ENCODE measurements around the gene CHN1. TPM values are rescaled to one million over a fixed set of nuclear protein-coding genes. Genes with fewer than 3 reads are reported as not detected.

CHN1 gene
- polyA plus RNA-seq, 1 donor (not counting 4 experiments of a cell fraction or from before 2014, with no cell fraction given) = 2.3 TPM

DNA sequence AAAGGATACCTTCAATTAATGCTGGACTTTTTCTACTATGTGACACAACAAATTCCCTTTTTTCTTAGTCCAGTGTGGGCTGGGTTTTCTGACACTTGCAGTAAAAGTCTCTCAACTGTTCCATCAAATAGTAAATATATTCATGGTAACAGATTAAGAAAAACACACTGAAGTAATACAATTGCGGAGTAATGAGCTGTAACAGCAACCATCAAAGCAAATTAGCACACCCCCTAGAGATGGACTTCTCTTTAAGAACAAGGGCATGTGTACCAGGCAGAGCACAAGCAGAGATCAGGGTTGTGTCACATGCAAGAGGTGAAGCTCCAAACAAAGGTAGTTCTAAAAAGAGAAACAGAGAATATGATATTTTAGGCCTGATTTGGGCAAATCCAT lies 168.2 kb downstream of the CHN1 start:
- Histone ChIP-seq H3K36me3 (ENCODE audit: control insufficient read depth in 2 of 2, extremely low read depth in 1 of 2, insufficient read depth in 2 of 2, low read length in 2 of 2) (no peaks in the 10 kb centered on the region), H2AFZ (ENCODE audit: control insufficient read depth, low read length) (peak overlapping the region; percentile 69), H3K4me3 (ENCODE audit: control insufficient read depth in 2 of 3, extremely low read depth in 1 of 3, insufficient read depth in 2 of 3, low read depth in 1 of 3, low read length in 3 of 3) (no peak overlapping the region), H3K9me3 (ENCODE audit: control insufficient read depth, low read depth, low read length) (no peaks in the 10 kb centered on the region), H3K27me3 (ENCODE audit: control insufficient read depth, extremely low read depth, insufficient read depth, low read length) (no peaks in the 10 kb centered on the region), H3K9me1 (ENCODE audit: control insufficient read depth, extremely low read depth, insufficient read depth, low read length) (no peaks in the 10 kb centered on the region), H3K4me1 (ENCODE audit: control insufficient read depth, extremely low read depth, insufficient read depth, low read length) (peaks cover 27% of the 10 kb centered on the region), H4K20me1 (ENCODE audit: control insufficient read depth, extremely low read depth, insufficient read depth, low read length) (no peaks in the 10 kb centered on the region), H3K79me2 (ENCODE audit: control insufficient read depth, insufficient read depth, low read length) (no peaks in the 10 kb centered on the region), H3K27ac (ENCODE audit: control insufficient read depth, insufficient read depth, low read length) (peak overlapping the region; percentile 88), H3K4me2 (ENCODE audit: control insufficient read depth, extremely low read depth, insufficient read depth, low read depth, low read length) (peak overlapping the region; percentile 69), H3K9ac (ENCODE audit: control insufficient read depth, extremely low read depth, insufficient read depth, low read length) (peak overlapping the region; percentile 15)
- DNase-seq (ENCODE audit: low read depth, low spot score) (no peak), FAIRE-seq (no peak)
- dilution Hi-C loops (cut with MboI; ENCODE audit: extremely low pct_ligation_motif_present, low sequenced_read_pairs) = no loop called here
- TF ChIP-seq, protein P1, sequence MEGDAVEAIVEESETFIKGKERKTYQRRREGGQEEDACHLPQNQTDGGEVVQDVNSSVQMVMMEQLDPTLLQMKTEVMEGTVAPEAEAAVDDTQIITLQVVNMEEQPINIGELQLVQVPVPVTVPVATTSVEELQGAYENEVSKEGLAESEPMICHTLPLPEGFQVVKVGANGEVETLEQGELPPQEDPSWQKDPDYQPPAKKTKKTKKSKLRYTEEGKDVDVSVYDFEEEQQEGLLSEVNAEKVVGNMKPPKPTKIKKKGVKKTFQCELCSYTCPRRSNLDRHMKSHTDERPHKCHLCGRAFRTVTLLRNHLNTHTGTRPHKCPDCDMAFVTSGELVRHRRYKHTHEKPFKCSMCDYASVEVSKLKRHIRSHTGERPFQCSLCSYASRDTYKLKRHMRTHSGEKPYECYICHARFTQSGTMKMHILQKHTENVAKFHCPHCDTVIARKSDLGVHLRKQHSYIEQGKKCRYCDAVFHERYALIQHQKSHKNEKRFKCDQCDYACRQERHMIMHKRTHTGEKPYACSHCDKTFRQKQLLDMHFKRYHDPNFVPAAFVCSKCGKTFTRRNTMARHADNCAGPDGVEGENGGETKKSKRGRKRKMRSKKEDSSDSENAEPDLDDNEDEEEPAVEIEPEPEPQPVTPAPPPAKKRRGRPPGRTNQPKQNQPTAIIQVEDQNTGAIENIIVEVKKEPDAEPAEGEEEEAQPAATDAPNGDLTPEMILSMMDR (optimal IDR thresholded peaks at IDR 0.05 in 1 of 3, IDR thresholded peaks at IDR 0.05 in 1 of 3, conservative IDR thresholded peaks at IDR 0.05 in 1 of 3; ENCODE audit: extremely low read depth in 1 of 3, insufficient read depth in 2 of 3, low read length in 3 of 3) = no peak
- no peak for TF ChIP-seq EZH2 (IDR thresholded peaks at IDR 0.05; ENCODE audit: low read length)

DNA sequence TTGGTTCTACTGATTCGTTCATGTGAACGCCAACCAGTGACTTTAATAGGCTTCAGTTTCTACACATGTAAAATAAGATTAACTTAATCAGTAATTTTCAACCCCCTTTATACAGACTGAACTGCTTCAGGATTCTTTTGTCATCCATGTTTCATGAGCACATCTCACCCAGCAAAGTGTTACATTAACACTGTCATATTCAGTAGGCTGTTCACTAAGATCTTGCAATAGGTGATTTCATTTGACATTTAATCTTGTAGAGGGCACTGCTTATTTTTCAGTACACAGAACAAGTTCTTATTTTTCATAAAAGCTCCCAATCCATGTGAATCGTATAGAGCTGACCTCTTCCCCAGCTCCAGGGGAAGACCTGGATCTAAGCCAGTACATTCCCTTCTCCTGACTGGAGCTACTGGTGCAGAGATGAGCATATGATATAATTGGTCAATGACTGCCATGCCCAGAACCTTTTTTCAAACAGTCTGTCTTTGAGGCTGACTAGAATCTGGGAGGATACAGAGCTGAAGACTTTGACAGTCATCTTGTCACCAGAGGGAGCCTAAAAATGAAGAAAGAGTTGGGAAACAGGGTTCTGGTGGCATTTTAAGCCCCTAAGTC lies 168.7 kb downstream of the CHN1 start:
- peak overlapping the region; percentile 88 for H3K27ac ChIP-seq (ENCODE audit: control insufficient read depth, insufficient read depth, low read length)

More for the DNA sequence above, 168.7 kb downstream of the CHN1 start:
- peak; percentile 97 for FAIRE-seq
- TF ChIP-seq EZH2 (IDR thresholded peaks at IDR 0.05; ENCODE audit: low read length) = no peak
- TF ChIP-seq, protein P1 (optimal IDR thresholded peaks at IDR 0.05 in 1 of 3, IDR thresholded peaks at IDR 0.05 in 1 of 3, conservative IDR thresholded peaks at IDR 0.05 in 1 of 3; ENCODE audit: extremely low read depth in 1 of 3, insufficient read depth in 2 of 3, low read length in 3 of 3) = no peak
- peaks cover 27% of the 10 kb centered on the region for H3K4me1 ChIP-seq (ENCODE audit: control insufficient read depth, extremely low read depth, insufficient read depth, low read length)
- peak; percentile 75 for DNase-seq (ENCODE audit: low read depth, low spot score)
- peak overlapping the region; percentile 69 for H3K4me2 ChIP-seq (ENCODE audit: control insufficient read depth, extremely low read depth, insufficient read depth, low read depth, low read length)
- peak overlapping the region in 1 of 3 experiments; percentile 24 for H3K4me3 ChIP-seq (ENCODE audit: control insufficient read depth in 2 of 3, extremely low read depth in 1 of 3, insufficient read depth in 2 of 3, low read depth in 1 of 3, low read length in 3 of 3)
- no peaks in the 10 kb centered on the region for H3K9me3 ChIP-seq (ENCODE audit: control insufficient read depth, low read depth, low read length)
- H4K20me1 ChIP-seq (ENCODE audit: control insufficient read depth, extremely low read depth, insufficient read depth, low read length) = no peaks in the 10 kb centered on the region
- H3K9ac ChIP-seq (ENCODE audit: control insufficient read depth, extremely low read depth, insufficient read depth, low read length) = peak overlapping the region; percentile 52
- no peaks in the 10 kb centered on the region for H3K36me3 ChIP-seq (ENCODE audit: control insufficient read depth in 2 of 2, extremely low read depth in 1 of 2, insufficient read depth in 2 of 2, low read length in 2 of 2)
- no peaks in the 10 kb centered on the region for H3K27me3 ChIP-seq (ENCODE audit: control insufficient read depth, extremely low read depth, insufficient read depth, low read length)
- peak overlapping the region; percentile 69 for H2AFZ ChIP-seq (ENCODE audit: control insufficient read depth, low read length)
- no peaks in the 10 kb centered on the region for H3K79me2 ChIP-seq (ENCODE audit: control insufficient read depth, insufficient read depth, low read length)
- no peaks in the 10 kb centered on the region for H3K9me1 ChIP-seq (ENCODE audit: control insufficient read depth, extremely low read depth, insufficient read depth, low read length)
- dilution Hi-C loops (cut with MboI; ENCODE audit: extremely low pct_ligation_motif_present, low sequenced_read_pairs) = no loop called here
